ENCODE data around the gene DYNLT2B.
"Not testable (repeated sequence)": the region's sequence is repeated elsewhere in the genome, so short reads cannot be mapped to it uniquely, and the experiment has no call there.

Gene DYNLT2B

GRCh38 chr3:196272826-196273225, 45.2 kb downstream of the DYNLT2B start:
- no peak for DNase-seq (ENCODE audit: low read depth)

GRCh38 chr3:196270499-196270898, 47.5 kb downstream of the DYNLT2B start:
- DNase-seq (ENCODE audit: low read depth), result no peak

- DNase-seq (ENCODE audit: low read depth), result no peak
Observed at GRCh38 chr3:196268284-196269163, 49.5 kb downstream of the DYNLT2B start.

- DNase-seq (ENCODE audit: low read depth), result no peak
Observed at GRCh38 chr3:196263819-196264218, 54.2 kb downstream of the DYNLT2B start.

- DNase-seq (ENCODE audit: low read depth), result no peak
Observed at GRCh38 chr3:196260784-196261183, 57.3 kb downstream of the DYNLT2B start.

- DNase-seq (ENCODE audit: low read depth), result no peak
Observed at GRCh38 chr3:196255776-196256175, 62.3 kb downstream of the DYNLT2B start.

GRCh38 chr3:196254376-196255283, 63.4 kb downstream of the DYNLT2B start:
- no peak for DNase-seq (ENCODE audit: low read depth)

GRCh38 chr3:196251918-196252317, 66.1 kb downstream of the DYNLT2B start:
- DNase-seq (ENCODE audit: low read depth), result no peak

- no peak for DNase-seq (ENCODE audit: low read depth)
Observed at GRCh38 chr3:196246612-196247308, 71.3 kb downstream of the DYNLT2B start.

GRCh38 chr3:196244166-196244565, 73.9 kb downstream of the DYNLT2B start:
- DNase-seq (ENCODE audit: low read depth), result not testable (repeated sequence)

- no peak for DNase-seq (ENCODE audit: low read depth)
Observed at GRCh38 chr3:196241704-196242103, 76.3 kb downstream of the DYNLT2B start.
